ENCODE data around the gene HEYL.

DNA sequence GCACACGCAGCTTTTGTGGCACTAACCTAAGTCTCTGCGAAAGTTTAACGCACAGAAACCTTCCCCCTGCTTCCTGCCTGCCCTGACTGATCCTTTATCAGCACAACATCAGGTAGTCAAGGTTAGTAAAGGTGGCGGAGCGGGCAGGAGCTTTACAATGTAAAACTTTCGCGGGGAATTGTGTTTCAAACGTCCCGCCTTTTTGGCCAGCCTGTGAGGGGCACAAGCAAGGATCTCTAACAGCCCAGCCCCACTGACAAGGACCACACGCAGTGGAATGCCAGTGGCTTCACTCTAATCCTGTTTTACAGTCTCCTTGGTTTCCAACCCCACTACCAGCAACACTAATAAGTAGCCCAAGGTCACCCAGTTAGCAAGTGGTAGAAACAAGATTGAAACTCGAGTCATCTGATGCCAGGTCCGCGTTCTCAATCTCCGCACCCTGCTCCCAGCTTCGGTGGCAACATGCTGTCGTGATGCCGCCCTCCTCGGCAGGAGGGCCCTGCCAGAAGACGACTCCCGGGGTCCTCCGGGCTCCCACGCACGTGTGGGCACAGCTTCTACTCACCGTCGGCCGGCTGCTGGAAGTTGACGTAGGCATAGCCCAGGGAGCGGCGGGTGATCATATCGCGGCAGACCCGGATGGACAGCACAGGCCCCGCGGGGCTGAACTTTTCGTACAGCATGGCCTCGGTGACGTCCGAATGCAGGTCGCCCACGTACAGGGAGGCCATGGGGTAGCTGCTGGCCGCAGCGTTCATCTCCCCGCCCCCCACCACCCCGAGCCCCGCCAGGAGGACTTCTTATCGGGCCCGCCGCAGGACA lies 64.0 kb downstream of the HEYL start:
- TF ChIP-seq, protein P1, sequence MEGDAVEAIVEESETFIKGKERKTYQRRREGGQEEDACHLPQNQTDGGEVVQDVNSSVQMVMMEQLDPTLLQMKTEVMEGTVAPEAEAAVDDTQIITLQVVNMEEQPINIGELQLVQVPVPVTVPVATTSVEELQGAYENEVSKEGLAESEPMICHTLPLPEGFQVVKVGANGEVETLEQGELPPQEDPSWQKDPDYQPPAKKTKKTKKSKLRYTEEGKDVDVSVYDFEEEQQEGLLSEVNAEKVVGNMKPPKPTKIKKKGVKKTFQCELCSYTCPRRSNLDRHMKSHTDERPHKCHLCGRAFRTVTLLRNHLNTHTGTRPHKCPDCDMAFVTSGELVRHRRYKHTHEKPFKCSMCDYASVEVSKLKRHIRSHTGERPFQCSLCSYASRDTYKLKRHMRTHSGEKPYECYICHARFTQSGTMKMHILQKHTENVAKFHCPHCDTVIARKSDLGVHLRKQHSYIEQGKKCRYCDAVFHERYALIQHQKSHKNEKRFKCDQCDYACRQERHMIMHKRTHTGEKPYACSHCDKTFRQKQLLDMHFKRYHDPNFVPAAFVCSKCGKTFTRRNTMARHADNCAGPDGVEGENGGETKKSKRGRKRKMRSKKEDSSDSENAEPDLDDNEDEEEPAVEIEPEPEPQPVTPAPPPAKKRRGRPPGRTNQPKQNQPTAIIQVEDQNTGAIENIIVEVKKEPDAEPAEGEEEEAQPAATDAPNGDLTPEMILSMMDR (IDR thresholded peaks at IDR 0.05; ENCODE audit: low read depth, low read length) = no peak
- no peak for TF ChIP-seq POLR2A (IDR thresholded peaks at IDR 0.05; ENCODE audit: extremely low read depth, insufficient read length)
- TF ChIP-seq MYC (IDR thresholded peaks at IDR 0.05; ENCODE audit: low read depth, low read length) = no peak

Data from NB4 (cell line).